ENCODE measurements around the gene SLC16A5. TPM values are rescaled to one million over a fixed set of nuclear protein-coding genes. Genes with fewer than 3 reads are reported as not detected.

SLC16A5 gene
- total RNA-seq, 1 experiment from 2014 or later = 17.1 TPM

DNA sequence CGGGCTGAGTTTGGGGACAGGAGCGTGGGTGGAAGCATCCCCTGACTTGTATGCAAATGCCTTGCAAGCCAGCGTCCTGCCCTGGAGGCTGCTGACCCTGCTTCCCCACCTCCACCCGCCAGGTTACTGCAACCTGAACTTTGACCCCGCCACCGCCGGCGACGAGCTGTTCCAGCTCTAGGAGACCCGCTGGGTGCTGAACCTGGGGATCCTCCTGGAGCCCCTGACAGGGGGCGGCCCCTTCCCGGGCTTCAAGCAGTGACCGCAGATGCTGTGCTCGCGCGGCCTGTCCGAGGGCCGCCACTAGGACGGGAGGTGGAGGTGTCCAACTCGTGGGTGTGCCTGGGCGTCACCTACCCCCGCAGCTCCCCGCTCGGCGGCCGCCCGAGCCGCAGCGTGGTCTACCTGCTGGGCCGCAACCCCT is 10.7 kb upstream of the SLC16A5 start:
- Histone ChIP-seq H3K79me2 (ENCODE audit: insufficient read depth, low read length) (no peaks in the 10 kb centered on the region), H3K4ac (ENCODE audit: low read depth, low read length) (no peak overlapping the region), H4K91ac (ENCODE audit: insufficient read length, low read depth, low read length) (no peak overlapping the region), H3K9ac (ENCODE audit: extremely low read depth, insufficient read length, low read length) (no peak overlapping the region), H2BK120ac (ENCODE audit: low read depth, low read length, poor library complexity, severe bottlenecking) (no peak overlapping the region), H4K5ac (ENCODE audit: insufficient read length, low read depth, low read length) (no peak overlapping the region), H2BK12ac (ENCODE audit: insufficient read length, low read depth, low read length) (no peak overlapping the region), H3K9me3 (ENCODE audit: control insufficient read depth, low read depth, low read length) (no peaks in the 10 kb centered on the region), H3T11ph (ENCODE audit: low read length) (no peak overlapping the region), H2BK5ac (ENCODE audit: insufficient read length, low read length) (no peak overlapping the region), H4K8ac (replicated peaks; ENCODE audit: insufficient read length, low read depth, low read length) (no peak overlapping the region), H3K27me3 (ENCODE audit: insufficient read depth, low read length) (no peaks in the 10 kb centered on the region), H2AK5ac (ENCODE audit: insufficient read length, low read length) (no peak overlapping the region), H2BK15ac (ENCODE audit: low read depth, low read length) (no peak overlapping the region), H2BK20ac (ENCODE audit: low read depth, low read length, poor library complexity, severe bottlenecking) (no peak overlapping the region), H3K27ac (ENCODE audit: insufficient read length, low read depth, low read length) (no peak overlapping the region), H3K23ac (ENCODE audit: insufficient read length, low read depth, low read length) (no peak overlapping the region), H3K4me1 (ENCODE audit: insufficient read depth, low read length) (no peaks in the 10 kb centered on the region; the same call in 1 of the 2 replicates), H2AFZ (ENCODE audit: low read length) (no peak overlapping the region), H3K4me2 (ENCODE audit: insufficient read depth, insufficient read length, low read length) (no peak overlapping the region), H4K20me1 (ENCODE audit: control insufficient read depth, insufficient read depth, insufficient read length) (no peaks in the 10 kb centered on the region), H3K56ac (ENCODE audit: insufficient read length, low read depth, low read length) (no peak overlapping the region), H3K79me1 (ENCODE audit: insufficient read depth, low read depth, low read length, poor library complexity, severe bottlenecking) (no peaks in the 10 kb centered on the region), H3K18ac (ENCODE audit: insufficient read length, low read depth, low read length) (no peak overlapping the region), H3K14ac (ENCODE audit: insufficient read depth, low read length) (no peak overlapping the region; the same call in 1 of the 2 replicates), H3K23me2 (ENCODE audit: insufficient read length, low read depth, low read length, poor library complexity, severe bottlenecking) (no peaks in the 10 kb centered on the region)
- Mint-ChIP-seq H3K9me3 (no peaks in the 10 kb centered on the region; a peak in 1 of 5 replicates), H3K4me3 (no peak overlapping the region), H3K27me3 (ENCODE audit: low read depth) (no peaks in the 10 kb centered on the region; the same call in 1 of the 2 replicates), H3K36me3 (ENCODE audit: insufficient read depth in 1 of 3, low read depth in 3 of 3) (no peaks in the 10 kb centered on the region), H3K27ac (no peak overlapping the region), H3K4me1 (peaks cover 22 to 26% of the 10 kb centered on the region in 2 experiments)
- TF ChIP-seq, protein P1, sequence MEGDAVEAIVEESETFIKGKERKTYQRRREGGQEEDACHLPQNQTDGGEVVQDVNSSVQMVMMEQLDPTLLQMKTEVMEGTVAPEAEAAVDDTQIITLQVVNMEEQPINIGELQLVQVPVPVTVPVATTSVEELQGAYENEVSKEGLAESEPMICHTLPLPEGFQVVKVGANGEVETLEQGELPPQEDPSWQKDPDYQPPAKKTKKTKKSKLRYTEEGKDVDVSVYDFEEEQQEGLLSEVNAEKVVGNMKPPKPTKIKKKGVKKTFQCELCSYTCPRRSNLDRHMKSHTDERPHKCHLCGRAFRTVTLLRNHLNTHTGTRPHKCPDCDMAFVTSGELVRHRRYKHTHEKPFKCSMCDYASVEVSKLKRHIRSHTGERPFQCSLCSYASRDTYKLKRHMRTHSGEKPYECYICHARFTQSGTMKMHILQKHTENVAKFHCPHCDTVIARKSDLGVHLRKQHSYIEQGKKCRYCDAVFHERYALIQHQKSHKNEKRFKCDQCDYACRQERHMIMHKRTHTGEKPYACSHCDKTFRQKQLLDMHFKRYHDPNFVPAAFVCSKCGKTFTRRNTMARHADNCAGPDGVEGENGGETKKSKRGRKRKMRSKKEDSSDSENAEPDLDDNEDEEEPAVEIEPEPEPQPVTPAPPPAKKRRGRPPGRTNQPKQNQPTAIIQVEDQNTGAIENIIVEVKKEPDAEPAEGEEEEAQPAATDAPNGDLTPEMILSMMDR (conservative IDR thresholded peaks at IDR 0.05) = no peak
- no CpG with 5 or more reads among the region's 30 CpGs for WGBS (ENCODE audit: extremely low coverage, insufficient read length, low lambda C conversion rate)
- peak; percentile 63 for DNase-seq
